Measurements from ENCODE around the gene HM13.

The HM13 gene

GRCh38 chr20:31597481-31597855 lies 83.2 kb downstream of the HM13 start:
- Histone ChIP-seq H3K9ac (ENCODE audit: low read length) (no peak overlapping the region), H3K27ac (ENCODE audit: low read depth, low read length) (no peak overlapping the region), H3K27me3 (ENCODE audit: control insufficient read depth in 1 of 2, insufficient read depth in 2 of 2, low read length in 2 of 2) (no peaks in the 10 kb centered on the region), H3K9me3 (ENCODE audit: low read length) (no peaks in the 10 kb centered on the region), H3K4me1 (ENCODE audit: insufficient read depth, low read length) (peaks cover 5% of the 10 kb centered on the region), H3K36me3 (ENCODE audit: insufficient read depth, low read length) (no peaks in the 10 kb centered on the region), H3K4me3 (ENCODE audit: low read depth in 1 of 2, low read length in 2 of 2) (no peak overlapping the region)

DNA sequence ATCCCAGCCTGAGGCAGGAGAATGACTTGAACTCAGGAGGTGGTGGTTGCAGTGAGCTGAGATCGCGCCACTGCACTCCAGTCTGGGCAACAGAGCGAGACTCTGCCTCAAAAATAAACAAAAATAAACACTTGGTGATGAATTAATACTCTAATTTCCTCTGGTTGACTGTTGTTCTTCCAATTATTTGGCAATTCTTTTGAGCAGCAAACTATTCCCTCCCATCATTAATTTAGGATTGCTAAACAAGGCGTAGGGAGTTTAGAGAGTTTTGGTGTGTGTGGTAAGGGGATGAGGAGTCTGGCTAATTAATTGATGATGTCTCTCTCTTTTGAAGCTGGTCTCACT lies 88.2 kb downstream of the HM13 start:
- Histone ChIP-seq H3K36me3 (ENCODE audit: insufficient read depth, low read length) (no peaks in the 10 kb centered on the region), H3K4me1 (ENCODE audit: insufficient read depth, low read length) (peaks cover 8% of the 10 kb centered on the region), H3K27me3 (ENCODE audit: control insufficient read depth in 1 of 2, insufficient read depth in 2 of 2, low read length in 2 of 2) (no peaks in the 10 kb centered on the region), H3K9ac (ENCODE audit: low read length) (no peak overlapping the region), H3K4me3 (ENCODE audit: low read depth in 1 of 2, low read length in 2 of 2) (no peak overlapping the region), H3K27ac (ENCODE audit: low read depth, low read length) (no peak overlapping the region), H3K9me3 (ENCODE audit: low read length) (no peaks in the 10 kb centered on the region)

- Histone ChIP-seq H3K36me3 (ENCODE audit: insufficient read depth, low read length) (no peaks in the 10 kb centered on the region), H3K27me3 (ENCODE audit: control insufficient read depth in 1 of 2, insufficient read depth in 2 of 2, low read length in 2 of 2) (no peaks in the 10 kb centered on the region), H3K4me3 (ENCODE audit: low read depth in 1 of 2, low read length in 2 of 2) (no peak overlapping the region), H3K9me3 (ENCODE audit: low read length) (no peaks in the 10 kb centered on the region), H3K4me1 (ENCODE audit: insufficient read depth, low read length) (peaks cover 10% of the 10 kb centered on the region), H3K9ac (ENCODE audit: low read length) (no peak overlapping the region), H3K27ac (ENCODE audit: low read depth, low read length) (no peak overlapping the region)
These were observed 88.7 kb downstream of the HM13 start for GRCh38 chr20:31602779-31603441.

- no peaks in the 10 kb centered on the region for H3K9me3 ChIP-seq (ENCODE audit: low read length)
- peak overlapping the region; percentile 85 for H3K27ac ChIP-seq (ENCODE audit: low read depth, low read length)
- H3K9ac ChIP-seq (ENCODE audit: low read length), result peak overlapping the region; percentile 86
- H3K4me1 ChIP-seq (ENCODE audit: insufficient read depth, low read length), result peaks cover 19% of the 10 kb centered on the region
- H3K4me3 ChIP-seq (ENCODE audit: low read depth in 1 of 2, low read length in 2 of 2), result peak overlapping the region; percentile 22 to 83
- no peaks in the 10 kb centered on the region for H3K36me3 ChIP-seq (ENCODE audit: insufficient read depth, low read length)
- no peaks in the 10 kb centered on the region for H3K27me3 ChIP-seq (ENCODE audit: control insufficient read depth in 1 of 2, insufficient read depth in 2 of 2, low read length in 2 of 2)
These were observed 89.8 kb downstream of the HM13 start for GRCh38 chr20:31603822-31604566.

- H3K4me1 ChIP-seq (ENCODE audit: insufficient read depth, low read length), result peaks cover 20% of the 10 kb centered on the region
- H3K4me3 ChIP-seq (ENCODE audit: low read depth in 1 of 2, low read length in 2 of 2), result peak overlapping the region; percentile 79 to 83
- no peaks in the 10 kb centered on the region for H3K36me3 ChIP-seq (ENCODE audit: insufficient read depth, low read length)
- H3K27me3 ChIP-seq (ENCODE audit: control insufficient read depth in 1 of 2, insufficient read depth in 2 of 2, low read length in 2 of 2), result no peaks in the 10 kb centered on the region
- peak overlapping the region; percentile 85 for H3K27ac ChIP-seq (ENCODE audit: low read depth, low read length)
- H3K9ac ChIP-seq (ENCODE audit: low read length), result peak overlapping the region; percentile 86
- no peaks in the 10 kb centered on the region for H3K9me3 ChIP-seq (ENCODE audit: low read length)
These were observed 90.4 kb downstream of the HM13 start for GRCh38 chr20:31604567-31605030.

DNA sequence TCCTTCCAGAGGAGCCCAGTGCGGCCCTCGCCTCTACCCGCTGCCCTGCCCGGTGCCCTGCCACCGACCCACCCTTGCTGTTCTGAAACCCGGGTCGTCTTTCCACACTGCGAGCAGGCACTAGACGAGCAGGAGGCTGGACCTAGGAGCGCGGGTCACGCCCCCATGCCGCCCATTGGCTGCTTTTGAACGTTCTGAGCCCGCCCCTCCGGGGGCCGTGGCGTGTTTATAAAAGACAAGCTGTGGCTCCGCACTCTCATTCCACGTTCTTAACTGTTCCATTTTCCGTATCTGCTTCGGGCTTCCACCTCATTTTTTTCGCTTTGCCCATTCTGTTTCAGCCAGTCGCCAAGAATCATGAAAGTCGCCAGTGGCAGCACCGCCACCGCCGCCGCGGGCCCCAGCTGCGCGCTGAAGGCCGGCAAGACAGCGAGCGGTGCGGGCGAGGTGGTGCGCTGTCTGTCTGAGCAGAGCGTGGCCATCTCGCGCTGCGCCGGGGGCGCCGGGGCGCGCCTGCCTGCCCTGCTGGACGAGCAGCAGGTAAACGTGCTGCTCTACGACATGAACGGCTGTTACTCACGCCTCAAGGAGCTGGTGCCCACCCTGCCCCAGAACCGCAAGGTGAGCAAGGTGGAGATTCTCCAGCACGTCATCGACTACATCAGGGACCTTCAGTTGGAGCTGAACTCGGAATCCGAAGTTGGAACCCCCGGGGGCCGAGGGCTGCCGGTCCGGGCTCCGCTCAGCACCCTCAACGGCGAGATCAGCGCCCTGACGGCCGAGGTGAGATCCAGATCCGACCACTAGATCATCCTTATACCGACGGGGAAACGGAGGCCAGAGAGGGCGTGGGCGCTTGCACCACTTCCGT lies 91.0 kb downstream of the HM13 start, which contains the start of gene ID1:
ID1 (plus strand) TSS at position 259 of the 871 bp plus-strand sequence; CDS start at position 358, 99 bp downstream.
- H3K27ac ChIP-seq (ENCODE audit: low read depth, low read length), result peak within 1 kb of the TSS; percentile 85
- H3K36me3 ChIP-seq (ENCODE audit: insufficient read depth, low read length), result no peaks in the 10 kb centered on the region
- H3K9me3 ChIP-seq (ENCODE audit: low read length), result no peaks in the 10 kb centered on the region
- no peaks in the 10 kb centered on the region for H3K27me3 ChIP-seq (ENCODE audit: control insufficient read depth in 1 of 2, insufficient read depth in 2 of 2, low read length in 2 of 2)
- peak within 1 kb of the TSS; percentile 86 for H3K9ac ChIP-seq (ENCODE audit: low read length)
- H3K4me1 ChIP-seq (ENCODE audit: insufficient read depth, low read length), result peaks cover 20% of the 10 kb centered on the region
- peak within 1 kb of the TSS; percentile 79 to 83 for H3K4me3 ChIP-seq (ENCODE audit: low read depth in 1 of 2, low read length in 2 of 2)

DNA sequence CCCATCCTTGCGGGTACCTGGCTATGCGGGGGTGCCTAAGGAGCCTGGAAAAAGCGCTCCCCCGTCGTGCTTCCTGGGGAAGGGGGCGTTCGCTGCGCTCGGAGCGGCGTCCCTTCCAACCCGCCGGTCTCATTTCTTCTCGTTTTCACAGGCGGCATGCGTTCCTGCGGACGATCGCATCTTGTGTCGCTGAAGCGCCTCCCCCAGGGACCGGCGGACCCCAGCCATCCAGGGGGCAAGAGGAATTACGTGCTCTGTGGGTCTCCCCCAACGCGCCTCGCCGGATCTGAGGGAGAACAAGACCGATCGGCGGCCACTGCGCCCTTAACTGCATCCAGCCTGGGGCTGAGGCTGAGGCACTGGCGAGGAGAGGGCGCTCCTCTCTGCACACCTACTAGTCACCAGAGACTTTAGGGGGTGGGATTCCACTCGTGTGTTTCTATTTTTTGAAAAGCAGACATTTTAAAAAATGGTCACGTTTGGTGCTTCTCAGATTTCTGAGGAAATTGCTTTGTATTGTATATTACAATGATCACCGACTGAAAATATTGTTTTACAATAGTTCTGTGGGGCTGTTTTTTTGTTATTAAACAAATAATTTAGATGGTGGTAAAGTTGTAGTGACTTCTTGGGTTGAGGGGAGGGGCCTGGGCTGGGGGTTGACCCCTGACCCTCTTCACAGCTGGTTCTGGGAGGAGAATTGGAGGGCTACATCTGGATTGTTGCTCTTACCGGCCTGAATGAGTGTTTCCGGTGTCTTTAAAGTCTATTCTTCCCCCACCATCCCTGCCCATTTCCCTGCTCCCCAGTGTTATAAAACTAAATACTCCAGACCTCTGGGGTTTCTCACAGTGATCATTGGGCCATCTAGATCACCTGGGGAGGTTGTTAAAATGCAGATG lies 91.9 kb downstream of the HM13 start:
- peak overlapping the region; percentile 85 for H3K27ac ChIP-seq (ENCODE audit: low read depth, low read length)
- peak overlapping the region; percentile 79 to 83 for H3K4me3 ChIP-seq (ENCODE audit: low read depth in 1 of 2, low read length in 2 of 2)
- no peaks in the 10 kb centered on the region for H3K27me3 ChIP-seq (ENCODE audit: control insufficient read depth in 1 of 2, insufficient read depth in 2 of 2, low read length in 2 of 2)
- no peaks in the 10 kb centered on the region for H3K9me3 ChIP-seq (ENCODE audit: low read length)
- no peaks in the 10 kb centered on the region for H3K36me3 ChIP-seq (ENCODE audit: insufficient read depth, low read length)
- peak overlapping the region; percentile 61 for H3K9ac ChIP-seq (ENCODE audit: low read length)
- peaks cover 20% of the 10 kb centered on the region for H3K4me1 ChIP-seq (ENCODE audit: insufficient read depth, low read length)

DNA sequence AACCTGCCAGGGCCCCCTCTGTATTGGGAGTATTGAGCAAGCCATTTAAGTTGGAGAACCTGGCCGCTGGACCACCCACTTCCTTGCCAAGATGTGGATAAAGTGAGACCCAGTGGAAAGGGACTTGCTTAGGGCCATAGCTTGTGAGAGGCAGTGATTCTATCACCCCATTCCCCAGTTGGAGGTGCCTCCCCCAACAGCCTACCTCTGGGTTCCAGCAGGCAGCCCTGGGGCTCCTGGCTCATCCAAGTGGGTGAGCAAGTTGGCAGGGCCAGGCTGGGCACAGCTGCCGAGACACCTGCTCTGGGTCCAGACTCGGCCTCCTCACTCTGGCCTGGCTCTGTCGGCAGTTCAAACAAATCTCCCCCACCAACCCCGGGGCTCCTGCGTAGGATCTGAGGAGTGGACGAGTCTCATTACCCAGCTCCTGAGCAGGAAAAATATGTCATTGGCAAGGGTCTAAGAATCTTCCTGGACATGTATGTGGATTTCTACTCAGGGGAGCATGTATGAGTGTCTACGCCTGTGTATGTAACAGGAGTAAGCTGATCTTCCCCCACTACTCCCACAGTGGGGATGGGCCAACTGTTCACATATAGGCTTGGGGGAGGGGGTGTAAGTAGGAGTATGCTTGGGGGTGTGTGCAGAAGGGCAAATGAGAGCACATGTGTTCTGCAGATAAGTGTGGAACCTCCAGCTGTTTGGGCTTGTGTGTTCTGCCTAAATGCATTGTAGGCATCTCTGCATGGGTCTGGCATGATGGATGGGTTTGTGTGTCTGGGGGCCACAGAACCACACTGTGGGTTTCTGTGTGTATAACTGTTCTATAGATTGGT lies 92.8 kb downstream of the HM13 start:
- Histone ChIP-seq H3K9me3 (ENCODE audit: low read length) (no peaks in the 10 kb centered on the region), H3K27me3 (ENCODE audit: control insufficient read depth in 1 of 2, insufficient read depth in 2 of 2, low read length in 2 of 2) (no peaks in the 10 kb centered on the region), H3K4me3 (ENCODE audit: low read depth in 1 of 2, low read length in 2 of 2) (peak overlapping the region; percentile 79 to 83), H3K36me3 (ENCODE audit: insufficient read depth, low read length) (no peaks in the 10 kb centered on the region), H3K4me1 (ENCODE audit: insufficient read depth, low read length) (peaks cover 20% of the 10 kb centered on the region), H3K27ac (ENCODE audit: low read depth, low read length) (peak overlapping the region; percentile 42), H3K9ac (ENCODE audit: low read length) (peak overlapping the region; percentile 61)

- peak overlapping the region in 1 of 2 donors; percentile 83 for H3K4me3 ChIP-seq (ENCODE audit: low read depth in 1 of 2, low read length in 2 of 2)
- no peak overlapping the region for H3K9ac ChIP-seq (ENCODE audit: low read length)
- H3K36me3 ChIP-seq (ENCODE audit: insufficient read depth, low read length), result no peaks in the 10 kb centered on the region
- H3K4me1 ChIP-seq (ENCODE audit: insufficient read depth, low read length), result peaks cover 20% of the 10 kb centered on the region
- no peaks in the 10 kb centered on the region for H3K27me3 ChIP-seq (ENCODE audit: control insufficient read depth in 1 of 2, insufficient read depth in 2 of 2, low read length in 2 of 2)
- H3K27ac ChIP-seq (ENCODE audit: low read depth, low read length), result peak overlapping the region; percentile 42
- H3K9me3 ChIP-seq (ENCODE audit: low read length), result no peaks in the 10 kb centered on the region
These were observed 93.5 kb downstream of the HM13 start for GRCh38 chr20:31607640-31608250.

Data from muscle layer of colon (tissue), 2 donors.